SU-DHL-6 (cell line): ENCODE measurements around the gene COX5B.
"Not testable (repeated sequence)": the region's sequence is repeated elsewhere in the genome, so short reads cannot be mapped to it uniquely, and the experiment has no call there.

Source experiments
- EZH2phosphoT487 ChIP-seq: fragments of 200-600 bp; sonication (generic), shearing (Covaris generic); conservative IDR thresholded peaks from 2 replicates; pipeline ENCODE4 v1.6.1; 2018; ENCODE audit warnings: mild to moderate bottlenecking, antibody characterized with exemption, low read length, moderate library complexity, mixed read lengths
- TF ChIP-seq, protein P1 (sequence below): fragments of 200-600 bp; sonication (generic); IDR thresholded peaks from one replicate; pipeline ENCODE4 v1.5.1; 2017; ENCODE audit warnings: antibody characterized with exemption, mild to moderate bottlenecking, low read length, moderate library complexity; ENCODE audit not compliant: insufficient read depth, poor library complexity, severe bottlenecking

- TF ChIP-seq, protein P1, sequence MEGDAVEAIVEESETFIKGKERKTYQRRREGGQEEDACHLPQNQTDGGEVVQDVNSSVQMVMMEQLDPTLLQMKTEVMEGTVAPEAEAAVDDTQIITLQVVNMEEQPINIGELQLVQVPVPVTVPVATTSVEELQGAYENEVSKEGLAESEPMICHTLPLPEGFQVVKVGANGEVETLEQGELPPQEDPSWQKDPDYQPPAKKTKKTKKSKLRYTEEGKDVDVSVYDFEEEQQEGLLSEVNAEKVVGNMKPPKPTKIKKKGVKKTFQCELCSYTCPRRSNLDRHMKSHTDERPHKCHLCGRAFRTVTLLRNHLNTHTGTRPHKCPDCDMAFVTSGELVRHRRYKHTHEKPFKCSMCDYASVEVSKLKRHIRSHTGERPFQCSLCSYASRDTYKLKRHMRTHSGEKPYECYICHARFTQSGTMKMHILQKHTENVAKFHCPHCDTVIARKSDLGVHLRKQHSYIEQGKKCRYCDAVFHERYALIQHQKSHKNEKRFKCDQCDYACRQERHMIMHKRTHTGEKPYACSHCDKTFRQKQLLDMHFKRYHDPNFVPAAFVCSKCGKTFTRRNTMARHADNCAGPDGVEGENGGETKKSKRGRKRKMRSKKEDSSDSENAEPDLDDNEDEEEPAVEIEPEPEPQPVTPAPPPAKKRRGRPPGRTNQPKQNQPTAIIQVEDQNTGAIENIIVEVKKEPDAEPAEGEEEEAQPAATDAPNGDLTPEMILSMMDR, result not testable (repeated sequence)
- not testable (repeated sequence) for TF ChIP-seq EZH2phosphoT487
Measured at GRCh38 chr2:97626049-97626430, 19.8 kb upstream of the COX5B start.
